Suppressor macrophage treated with lipopolysaccharide for 1 hour (primary cell): ENCODE results near the gene LSP1.
A peak's percentile ranks its signal among the peaks of the same experiment; 100 is the strongest.

Source experiments
- DNase-seq, 3 donors: peaks; one replicate each; pipeline ENCODE4 v3.0.0-alpha.2; 2020 to 2022

Gene LSP1

GRCh38 chr11:1825039-1825740 is 27.7 kb upstream of the LSP1 start:
- peak; percentile 67 to 86 (median 77) for DNase-seq

- DNase-seq = no peak
Measured at GRCh38 chr11:1825785-1826451, 27.0 kb upstream of the LSP1 start.

- DNase-seq = peak in 1 of 3 donors; percentile 27
Measured at GRCh38 chr11:1826552-1827094, 26.3 kb upstream of the LSP1 start.

- no peak for DNase-seq
Measured at GRCh38 chr11:1827095-1827813, 25.6 kb upstream of the LSP1 start.

- no peak for DNase-seq
Measured at GRCh38 chr11:1827931-1828330, 25.0 kb upstream of the LSP1 start.

GRCh38 chr11:1828542-1828941 is 24.3 kb upstream of the LSP1 start:
- DNase-seq = no peak

GRCh38 chr11:1829039-1829820 is 23.7 kb upstream of the LSP1 start:
- no peak for DNase-seq

- DNase-seq = no peak
Measured at GRCh38 chr11:1830004-1830321, 22.9 kb upstream of the LSP1 start.

GRCh38 chr11:1830322-1831223 is 22.3 kb upstream of the LSP1 start:
- DNase-seq = no peak

- DNase-seq = no peak
Measured at GRCh38 chr11:1831338-1832210, 21.3 kb upstream of the LSP1 start.

GRCh38 chr11:1832211-1832919 is 20.5 kb upstream of the LSP1 start:
- DNase-seq = peak; percentile 58 to 81 (median 59)

- peak in 2 of 3 donors; percentile 39 to 50 for DNase-seq
Measured at GRCh38 chr11:1832920-1833295, 20.0 kb upstream of the LSP1 start.

- no peak for DNase-seq
Measured at GRCh38 chr11:1834062-1834610, 18.7 kb upstream of the LSP1 start.

- DNase-seq = no peak
Measured at GRCh38 chr11:1834779-1835670, 17.9 kb upstream of the LSP1 start, which contains the start of gene SYT8. Gene SYT8 (plus strand): TSS chr11:1834990. CDS start chr11:1835106, 116 bp downstream.

- no peak for DNase-seq
Measured at GRCh38 chr11:1835671-1836010, 17.2 kb upstream of the LSP1 start.

- DNase-seq = no peak
Measured at GRCh38 chr11:1836011-1836945, 16.6 kb upstream of the LSP1 start.
